Measurements from ENCODE around the gene PDYN. TPM values are rescaled to one million over a fixed set of nuclear protein-coding genes. Genes with fewer than 3 reads are reported as not detected.
A peak's percentile ranks its signal among the peaks of the same experiment; 100 is the strongest.

Gene PDYN
- total RNA-seq, 1 donor from 2014 or later = not detected

DNA sequence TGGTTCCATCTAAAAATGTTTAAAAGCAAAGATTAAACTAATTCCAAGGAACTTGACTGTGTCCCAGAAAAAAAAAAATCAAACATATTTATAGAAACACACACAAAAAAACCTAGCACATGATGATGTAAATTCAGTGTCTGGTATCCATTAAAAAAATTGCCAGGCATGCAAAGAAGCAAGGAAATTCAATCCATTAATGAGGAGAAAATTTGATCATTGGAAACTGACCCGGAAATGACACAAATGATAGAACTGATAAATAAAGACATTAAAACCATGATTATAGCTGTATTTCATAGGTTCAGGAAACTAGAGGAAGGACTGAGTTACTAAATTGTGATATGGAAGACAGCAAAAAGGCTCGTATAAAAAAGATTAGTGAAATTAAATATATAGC, 34.7 kb downstream of the PDYN start:
- intact Hi-C loops (cut with micrococcal nuclease) = no loop called here
- ATAC-seq = no peak
- no peak for DNase-seq

DNA sequence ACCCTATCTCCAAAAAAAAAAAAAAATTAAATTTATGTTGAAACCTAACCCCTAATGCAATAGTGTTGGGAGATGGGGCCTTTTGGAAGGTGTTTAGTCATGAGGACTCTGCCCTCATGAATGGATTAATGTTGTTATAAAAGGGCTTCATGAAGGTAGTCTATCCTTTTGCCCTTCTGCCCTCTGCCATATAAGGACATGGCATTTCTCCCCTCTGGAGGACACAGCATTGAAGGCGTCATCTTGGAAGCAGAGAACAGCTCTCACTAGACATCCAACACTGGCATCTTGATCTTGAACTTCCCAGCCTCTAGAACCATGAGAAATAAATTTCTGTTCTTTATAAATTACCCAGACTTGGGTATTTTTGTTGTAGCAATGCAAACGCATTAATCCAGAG, 35.4 kb downstream of the PDYN start:
- no peak for DNase-seq
- intact Hi-C loops (cut with micrococcal nuclease) = no loop called here
- no peak for ATAC-seq

DNA sequence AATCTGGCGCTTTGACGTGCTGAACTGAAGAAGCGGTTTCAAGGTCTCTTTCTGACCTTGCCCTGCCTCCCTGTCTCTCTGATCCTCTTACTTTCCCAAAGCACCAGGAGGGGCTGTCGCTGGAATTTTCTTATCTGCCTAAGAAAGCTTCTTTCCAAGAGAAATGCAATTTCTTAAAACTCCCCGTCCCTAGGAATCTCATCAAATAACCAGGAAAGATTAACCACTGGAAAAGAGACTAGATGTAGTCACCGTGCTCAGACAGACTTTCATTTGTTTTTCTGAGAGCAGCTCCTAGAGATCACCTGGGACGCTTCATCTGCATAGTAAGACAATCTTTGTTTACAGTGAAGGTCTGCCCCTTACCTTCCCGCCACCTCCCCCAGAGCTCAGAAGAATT, 38.6 kb downstream of the PDYN start:
- ATAC-seq (no peak), DNase-seq (no peak)
- intact Hi-C loops (cut with micrococcal nuclease) = no loop called here

DNA sequence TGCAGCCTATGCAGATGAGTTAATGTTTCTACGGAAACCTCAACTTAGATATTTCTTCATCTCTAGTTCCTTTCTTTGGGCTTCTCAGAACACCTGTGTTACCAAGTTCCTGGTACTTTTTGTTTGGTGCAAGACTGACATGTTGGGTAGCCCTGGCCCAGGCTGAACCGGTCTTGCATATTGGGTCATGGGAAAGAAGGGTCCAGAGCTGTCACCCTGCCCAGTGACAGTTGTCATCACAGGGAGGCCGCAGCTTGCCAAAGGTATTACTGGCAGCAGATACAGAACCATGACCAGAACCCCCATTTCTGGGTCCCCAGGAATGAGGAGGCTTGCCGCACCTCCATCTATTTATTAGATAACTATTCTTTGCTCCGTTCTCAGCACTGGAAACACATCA, 40.2 kb downstream of the PDYN start:
- intact Hi-C loops (cut with micrococcal nuclease) = no loop called here
- ATAC-seq (no peak), DNase-seq (no peak)

DNA sequence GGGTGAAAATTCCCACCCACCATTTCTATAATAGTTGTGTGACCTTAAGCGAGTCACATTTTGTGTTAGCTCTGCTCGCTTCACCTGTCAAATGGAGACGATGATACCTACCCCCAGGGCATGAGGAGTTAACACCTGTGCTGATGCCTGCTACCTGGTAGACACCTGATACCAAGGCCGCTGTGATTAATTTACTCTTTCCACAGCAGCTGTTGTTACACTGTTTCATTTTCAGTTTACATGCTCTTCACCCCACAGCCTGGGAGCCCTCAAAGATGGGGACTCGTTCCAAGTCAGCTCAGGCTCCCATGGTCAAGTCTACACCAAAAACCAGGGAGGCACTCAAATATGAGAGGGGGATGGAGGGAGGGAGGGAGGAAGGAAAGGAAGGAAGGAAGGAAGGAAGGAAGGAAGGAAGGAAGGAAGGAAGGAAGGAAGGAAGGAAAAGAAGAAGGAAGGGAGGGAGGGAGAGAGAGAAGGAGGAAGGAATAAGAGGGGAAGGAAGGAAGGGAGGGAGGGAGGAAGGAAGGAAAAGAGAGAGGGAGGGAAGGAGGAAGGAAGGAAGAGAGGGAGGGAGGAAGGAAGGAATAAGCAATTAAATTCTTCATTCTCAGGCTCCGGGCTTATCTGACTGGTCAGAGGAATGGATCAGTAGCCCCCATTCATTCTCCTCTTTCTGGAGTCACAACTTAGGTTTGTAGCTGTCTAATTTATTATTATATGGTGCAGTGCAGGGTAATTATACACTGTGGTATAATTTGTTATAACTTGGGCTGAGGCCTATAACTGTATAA, 40.9 kb downstream of the PDYN start:
- no peak for DNase-seq
- intact Hi-C loops (cut with micrococcal nuclease) = no loop called here
- no peak for ATAC-seq

DNA sequence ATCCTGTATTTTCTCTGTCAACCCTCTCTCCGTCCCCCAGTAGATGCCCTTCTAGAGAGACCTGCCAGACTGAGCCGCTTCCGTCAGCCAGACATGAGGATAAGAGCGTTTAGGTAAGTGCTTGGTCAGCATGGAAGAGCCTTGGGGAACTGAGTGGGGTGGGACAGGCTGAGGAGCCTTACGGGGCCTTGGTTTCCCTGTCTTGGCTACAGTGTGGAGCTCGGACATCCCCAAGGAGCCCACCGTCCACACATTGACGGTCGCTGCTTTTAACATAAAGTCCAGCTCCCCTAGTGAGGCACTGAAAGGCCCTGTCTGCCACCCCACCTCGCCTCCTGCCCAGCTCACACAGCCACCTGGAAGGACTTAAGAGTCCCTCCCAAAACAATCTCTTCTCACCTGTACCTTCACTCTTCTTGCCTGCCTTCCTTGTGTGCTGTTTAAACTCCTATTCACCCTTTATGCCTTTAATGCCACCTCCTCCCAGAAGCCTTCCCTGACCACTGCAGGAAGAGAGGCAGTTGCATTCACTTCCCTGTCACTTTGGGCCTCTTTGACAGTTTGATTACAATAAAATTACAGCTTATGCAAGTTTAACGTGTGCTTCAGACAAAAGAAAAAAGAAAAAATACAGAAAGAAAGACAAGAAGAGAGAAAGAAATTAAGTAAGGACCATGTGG, 42.3 kb downstream of the PDYN start:
- ATAC-seq (no peak), DNase-seq (no peak)
- intact Hi-C loops (cut with micrococcal nuclease) = no loop called here

DNA sequence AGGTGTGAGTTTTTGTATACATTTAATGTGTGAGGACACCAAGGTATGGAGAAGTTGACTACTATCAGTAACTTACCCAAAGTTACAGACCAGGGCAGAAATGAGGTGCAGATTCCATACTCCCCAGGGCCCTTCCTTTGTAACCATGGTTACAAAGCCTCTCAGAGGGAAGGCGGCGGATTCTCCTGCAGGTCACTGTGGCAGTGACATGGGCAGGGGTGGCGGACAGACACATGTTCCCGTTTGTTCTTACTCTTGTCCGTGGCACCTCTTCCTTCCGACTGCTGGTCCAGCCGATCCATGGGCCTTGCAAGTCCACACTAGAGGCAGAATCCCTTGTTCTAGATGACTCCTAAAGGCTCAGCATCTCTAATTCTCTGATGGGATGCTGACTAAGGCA, 43.0 kb downstream of the PDYN start:
- intact Hi-C loops (cut with micrococcal nuclease) = no loop called here
- DNase-seq = no peak
- no peak for ATAC-seq

DNA sequence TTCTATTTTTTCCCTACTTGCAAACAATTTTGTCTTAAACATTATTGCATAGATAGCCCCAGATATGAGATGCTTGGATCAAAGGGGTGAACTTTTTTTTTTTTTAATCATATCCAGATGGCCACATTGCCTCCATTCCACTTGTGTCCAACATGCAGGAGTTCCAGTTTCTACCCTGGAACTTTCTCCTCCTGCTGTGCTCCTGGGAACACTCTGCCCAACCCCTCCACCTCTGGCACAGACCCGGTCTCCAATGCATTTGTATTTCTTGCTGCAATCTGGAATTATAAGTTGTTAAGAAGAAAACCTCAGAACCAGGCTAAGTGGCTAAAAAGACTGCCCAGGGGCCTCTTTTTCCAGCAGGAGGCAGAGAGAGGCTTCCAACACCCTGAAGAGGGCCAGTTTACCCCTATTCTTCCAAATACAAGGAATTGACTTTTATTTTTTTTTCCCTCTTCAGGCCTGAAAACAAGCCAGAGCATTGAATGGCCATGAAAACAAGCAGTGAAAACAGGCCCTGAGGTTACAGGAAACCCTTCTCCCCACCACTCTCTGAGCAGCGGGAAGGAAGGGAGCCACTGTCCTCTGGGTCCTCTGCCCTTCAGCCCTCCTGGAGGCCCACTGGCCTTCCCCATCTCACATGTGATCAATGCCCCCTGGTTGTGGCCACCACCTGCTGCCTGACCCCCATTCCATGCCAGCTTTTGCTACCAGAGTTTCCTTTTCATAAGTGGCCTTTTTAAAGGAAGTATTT, 44.3 kb downstream of the PDYN start:
- DNase-seq (no peak), ATAC-seq (no peak)
- intact Hi-C loops (cut with micrococcal nuclease) = no loop called here

DNA sequence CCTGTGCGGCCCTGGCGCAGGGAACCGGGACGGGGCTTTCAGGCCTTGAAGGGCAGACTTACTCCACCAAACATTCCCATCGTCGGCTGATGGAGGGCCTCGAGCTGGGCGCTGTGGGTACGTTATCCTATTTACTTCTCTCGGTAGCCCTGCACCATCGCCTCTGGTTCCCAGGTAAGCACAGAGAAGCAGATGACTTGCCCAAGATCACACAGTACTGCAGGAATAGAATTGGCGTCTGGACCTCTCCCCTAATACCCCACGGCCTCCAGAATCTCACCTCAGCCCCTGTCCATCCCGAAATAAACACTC, 46.4 kb downstream of the PDYN start:
- no peak for ATAC-seq
- no peak for DNase-seq
- intact Hi-C loops (cut with micrococcal nuclease) = no loop called here

DNA sequence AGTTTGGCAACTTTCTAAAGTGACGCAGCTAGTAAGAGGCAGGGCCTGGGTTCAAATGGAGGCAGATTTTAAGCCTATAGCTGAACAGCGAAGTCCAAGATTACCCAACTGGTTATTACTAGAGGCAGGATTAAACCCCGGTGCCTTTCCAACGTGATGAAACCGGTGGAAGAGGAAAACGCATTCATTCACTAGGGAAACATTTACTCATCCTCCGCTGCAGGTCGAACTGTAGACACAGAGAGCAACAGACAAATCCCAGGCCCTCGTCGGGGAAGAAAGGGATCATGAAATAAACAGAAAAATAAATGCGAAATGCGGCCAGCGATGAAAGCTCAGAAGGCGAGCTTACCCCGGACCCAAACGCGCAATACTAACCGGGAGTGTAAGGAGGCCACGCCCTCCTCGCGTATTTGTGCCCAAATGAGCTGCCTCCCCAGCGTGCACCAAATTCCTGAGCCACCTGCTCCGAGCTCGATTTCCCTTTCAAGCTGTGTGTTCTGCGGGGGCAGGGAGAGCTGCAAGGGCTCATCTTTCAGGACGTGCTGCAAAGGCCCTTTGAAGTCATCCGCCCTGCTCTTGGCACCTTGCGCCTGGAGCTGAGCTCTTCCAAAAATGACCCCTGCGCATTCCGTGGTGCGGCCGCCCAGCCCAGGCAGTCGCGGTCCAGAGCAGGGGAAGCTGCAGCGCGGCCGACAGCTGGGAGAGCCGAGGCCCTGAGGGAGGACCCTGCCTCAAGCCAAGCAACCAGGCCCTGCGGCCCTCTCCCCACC, 46.9 kb downstream of the PDYN start:
- intact Hi-C loops (cut with micrococcal nuclease) = no loop called here
- ATAC-seq = peak; percentile 38

DNA sequence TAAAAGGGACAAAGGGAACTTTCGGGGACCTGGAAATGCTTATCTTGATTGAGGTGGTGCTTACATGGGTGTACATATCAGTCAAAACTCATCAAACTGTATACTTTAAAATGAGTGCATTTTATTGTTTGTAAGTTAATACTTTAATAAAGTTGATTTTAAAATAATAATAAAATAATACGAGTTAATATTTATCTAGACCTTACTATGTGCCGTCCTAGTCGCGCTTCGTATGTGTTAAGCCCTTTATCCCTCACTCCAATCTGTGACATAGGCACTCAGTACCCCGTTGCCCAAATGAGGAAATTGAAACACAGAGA, 47.5 kb downstream of the PDYN start:
- intact Hi-C loops (cut with micrococcal nuclease) = no loop called here
- no peak for DNase-seq
- no peak for ATAC-seq

More for the DNA sequence above, 46.9 kb downstream of the PDYN start:
- DNase-seq = peak; percentile 54

DNA sequence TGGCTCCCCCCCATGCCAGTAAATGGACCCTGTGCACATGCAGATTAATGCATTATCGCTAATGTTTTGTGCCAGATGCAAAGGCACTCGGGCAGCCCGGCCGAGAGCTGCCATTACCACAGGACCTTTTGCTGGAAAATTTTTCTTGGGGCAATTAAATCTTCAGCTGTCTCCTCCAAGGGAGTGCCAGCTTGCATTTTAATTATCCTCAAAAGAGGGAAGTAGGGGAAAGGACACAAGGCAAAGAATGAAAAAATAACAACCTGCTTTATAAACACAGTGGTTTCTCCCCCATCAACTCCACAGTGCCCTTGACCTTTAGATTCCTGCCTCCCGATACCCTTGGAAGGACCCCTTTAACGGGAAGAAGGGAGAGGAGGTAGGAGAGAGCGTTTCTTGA, 48.2 kb downstream of the PDYN start:
- ATAC-seq = no peak
- intact Hi-C loops (cut with micrococcal nuclease) = no loop called here
- no peak for DNase-seq

DNA sequence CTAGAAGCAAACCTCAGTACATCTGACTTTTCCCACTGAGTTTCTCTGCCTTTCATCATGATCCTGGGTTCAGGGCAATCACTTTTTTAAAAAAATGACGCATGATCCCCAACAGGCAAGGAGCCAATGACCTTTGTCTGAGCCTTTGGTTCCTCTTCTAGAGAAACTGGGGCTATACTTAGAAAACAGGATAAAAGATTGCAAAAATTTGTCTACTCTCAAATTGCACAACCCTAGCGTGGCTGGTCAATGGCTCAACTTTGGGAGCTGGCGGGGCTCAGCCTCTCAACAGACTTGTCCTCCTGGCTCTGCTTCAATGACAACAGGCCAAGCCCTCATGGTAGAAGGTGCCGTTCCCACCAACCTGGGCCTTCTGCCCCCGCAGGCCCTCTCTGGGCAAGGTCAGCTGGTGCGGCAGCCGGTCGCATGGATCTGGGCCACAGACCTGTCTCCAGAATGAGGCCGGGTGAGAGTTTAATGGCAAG, 48.7 kb downstream of the PDYN start:
- DNase-seq = peak; percentile 70
- peak; percentile 63 for ATAC-seq
- intact Hi-C loops (cut with micrococcal nuclease) = no loop called here

DNA sequence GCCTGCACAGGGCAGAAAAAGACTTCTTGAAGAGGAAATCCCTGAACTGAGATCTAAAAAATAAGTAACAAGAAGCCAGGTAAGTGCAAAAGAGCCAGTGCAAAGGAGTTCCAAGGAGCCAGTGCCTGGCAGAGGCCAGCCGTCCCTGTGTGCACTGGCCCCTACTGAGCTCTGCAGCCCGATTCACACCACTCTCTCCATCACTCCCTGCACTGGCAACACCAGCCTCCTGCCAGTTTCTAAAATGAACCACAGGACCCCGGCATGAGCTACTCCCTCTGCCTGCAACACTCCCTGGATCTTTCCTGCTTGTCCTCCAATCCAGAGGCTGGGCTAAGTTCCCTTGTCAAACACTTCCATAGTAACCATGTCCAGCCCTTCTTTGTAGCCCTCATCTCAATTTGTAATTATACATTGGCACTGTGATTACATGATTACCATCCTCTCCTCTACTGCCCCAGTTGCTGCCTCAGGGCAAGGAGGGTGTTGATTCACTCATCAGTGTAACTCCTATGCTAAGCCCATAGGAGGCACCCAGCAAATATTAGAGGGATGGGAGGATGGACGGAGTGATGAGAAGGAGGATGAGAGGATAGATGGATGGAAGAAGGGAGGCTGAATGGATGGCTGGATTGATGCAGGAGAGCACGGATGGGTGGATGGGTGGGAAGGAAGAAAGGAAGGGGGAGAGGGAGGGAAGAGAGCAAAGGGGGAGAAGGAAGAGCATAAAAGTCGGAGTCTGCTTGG, 49.3 kb downstream of the PDYN start:
- ATAC-seq (no peak), DNase-seq (no peak)
- intact Hi-C loops (cut with micrococcal nuclease) = no loop called here

DNA sequence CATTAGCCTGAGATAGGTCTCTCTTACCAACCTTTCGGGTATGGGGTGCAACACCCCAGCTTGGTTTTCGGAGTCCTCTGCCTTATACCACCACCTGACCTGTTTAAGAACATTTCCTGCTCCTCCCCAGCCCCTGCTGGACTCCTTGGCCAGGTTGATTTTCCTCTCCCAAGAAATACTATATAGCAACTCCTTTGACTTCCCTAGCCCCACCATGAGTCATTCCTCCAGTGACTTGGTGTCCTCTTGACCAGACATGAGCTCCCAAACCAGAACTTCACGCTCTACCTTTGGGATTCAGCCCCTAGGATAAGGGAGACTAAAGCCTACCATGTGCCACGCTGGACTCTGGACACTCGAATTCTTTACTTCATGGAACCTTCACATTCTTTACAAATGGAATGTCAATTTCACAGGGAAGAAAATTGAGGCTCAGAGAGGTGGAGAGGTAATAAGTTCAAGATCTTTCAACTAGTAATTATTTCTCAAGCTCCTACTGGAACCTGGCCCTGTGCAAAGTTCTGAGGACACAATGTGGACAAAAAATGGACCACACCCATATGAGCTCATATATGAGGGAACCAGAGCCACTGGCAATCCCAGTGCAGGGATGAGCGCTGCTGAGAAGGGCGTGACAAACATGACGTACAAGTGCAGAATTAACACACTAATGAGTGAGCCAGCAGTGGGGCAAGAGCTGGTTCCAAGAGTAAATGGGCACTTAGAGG, 50.4 kb downstream of the PDYN start:
- intact Hi-C loops (cut with micrococcal nuclease) = no loop called here
- DNase-seq (peak; percentile 53), ATAC-seq (peak; percentile 67)

DNA sequence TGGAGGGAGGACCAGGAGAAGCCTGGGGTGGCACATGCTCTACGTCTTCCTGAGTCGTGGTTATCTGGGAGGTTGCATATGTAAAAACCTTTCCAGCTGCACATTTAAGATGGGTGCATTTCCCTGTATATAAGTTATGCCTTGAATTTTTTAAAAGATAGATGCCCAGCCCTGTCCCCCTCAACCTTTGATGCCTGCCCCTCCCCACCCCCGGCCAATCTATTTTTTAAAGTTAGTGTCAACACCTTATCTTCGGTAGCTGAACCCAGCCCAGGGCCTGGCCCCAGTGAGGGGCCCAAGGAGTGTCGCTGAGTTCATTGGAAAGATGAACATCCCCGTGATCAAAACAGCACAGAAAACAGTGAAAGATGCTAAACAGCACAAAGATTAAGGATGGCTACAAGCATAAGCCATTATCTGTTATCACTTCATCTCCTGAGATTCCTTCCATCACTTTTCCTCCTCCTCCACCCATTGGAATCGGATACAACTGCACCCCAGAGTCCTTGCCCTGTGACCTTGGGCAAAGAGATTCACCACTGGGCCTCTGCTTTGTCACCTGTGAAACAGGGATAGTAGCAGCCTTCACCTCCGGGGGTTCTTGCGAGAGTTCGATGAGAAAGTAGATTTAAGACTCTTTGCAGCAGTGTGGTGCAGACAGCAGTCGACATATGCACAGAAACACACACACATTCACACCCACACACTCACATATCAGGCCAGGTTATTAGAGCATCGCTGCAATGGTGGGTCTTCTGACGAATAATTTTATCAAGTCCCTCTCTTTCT, 51.2 kb downstream of the PDYN start:
- DNase-seq (no peak), ATAC-seq (no peak)
- intact Hi-C loops (cut with micrococcal nuclease) = no loop called here

DNA sequence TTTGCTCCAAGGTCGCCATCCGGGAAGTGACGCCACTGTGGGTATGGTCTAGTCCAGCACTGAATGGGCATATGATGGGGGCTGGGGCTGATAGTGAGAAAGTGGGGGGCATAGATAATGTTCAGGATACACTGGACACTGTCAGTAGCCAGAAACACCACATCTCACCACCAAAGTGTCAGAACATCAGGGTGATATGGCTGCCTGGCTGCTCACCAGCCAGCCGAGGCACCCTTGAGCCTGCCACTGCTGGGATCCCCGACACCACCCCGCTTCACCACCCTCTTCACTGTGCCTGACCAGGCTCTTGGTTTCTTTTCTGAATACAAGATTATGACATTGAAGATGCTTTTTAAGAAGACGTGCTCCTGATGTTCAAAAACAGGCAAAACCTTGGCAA, 51.8 kb downstream of the PDYN start:
- DNase-seq (peak; percentile 42), ATAC-seq (peak; percentile 9)
- intact Hi-C loops (cut with micrococcal nuclease) = no loop called here

DNA sequence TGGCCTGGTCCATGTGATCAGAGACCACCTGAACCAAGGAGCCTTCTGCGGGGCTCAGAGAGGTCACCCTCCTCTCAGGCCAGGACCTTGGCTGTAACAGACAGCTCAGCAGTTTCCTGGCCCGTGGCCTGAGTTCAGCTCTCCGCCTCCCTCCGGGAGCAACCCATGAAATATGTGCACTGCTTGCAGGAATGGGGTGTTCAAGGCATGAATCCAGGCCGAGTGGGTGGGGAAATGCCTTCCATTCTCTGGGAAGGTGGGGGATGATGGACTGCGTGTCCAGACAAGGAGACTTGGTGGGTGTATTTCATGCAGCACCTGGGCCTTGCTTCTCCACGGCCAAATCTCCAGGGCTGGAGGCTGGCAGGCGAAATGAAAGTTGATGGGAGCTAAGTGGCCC, 52.6 kb downstream of the PDYN start:
- intact Hi-C loops (cut with micrococcal nuclease) = no loop called here
- peak; percentile 58 for DNase-seq
- peak; percentile 9 for ATAC-seq
